IMR-90 (cell line): Measurements from ENCODE around the gene IL1RL1. TPM values are rescaled to one million over a fixed set of nuclear protein-coding genes. Genes with fewer than 3 reads are reported as not detected.

Source experiments
- CTCF ChIP-seq: conservative IDR thresholded peaks from 2 replicates; pipeline ENCODE4 v1.5.1; 2012; ENCODE audit warnings: mild to moderate bottlenecking, low read depth, low read length, improper control_type of control experiment
- RCOR1 ChIP-seq: IDR thresholded peaks from 2 replicates; pipeline ENCODE4 v1.6.1; 2012; ENCODE audit warnings: mild to moderate bottlenecking, low read length, improper control_type of control experiment; ENCODE audit not compliant: insufficient replicate concordance
- polyA plus RNA-seq, 3 experiments: library from polyadenylated mRNA; depleted of rRNA; stranded (reverse); fragments of >200 nt; gene quantifications; 2 replicates each; pipeline ENCODE4 v1.2.3, GENCODE V29; 2012; ENCODE audit warnings: low replicate concordance in 1 of 3
- total RNA-seq: library from RNA; depleted of rRNA; stranded (reverse); fragments of >200 nt; gene quantifications from 2 replicates; pipeline ENCODE4 v1.2.3, GENCODE V29; 2012

IL1RL1 gene
- total and polyA plus RNA-seq, 2 of the 4 experiments (the other 2 are of a cell fraction) = under 0.01 to 0.14 TPM

DNA sequence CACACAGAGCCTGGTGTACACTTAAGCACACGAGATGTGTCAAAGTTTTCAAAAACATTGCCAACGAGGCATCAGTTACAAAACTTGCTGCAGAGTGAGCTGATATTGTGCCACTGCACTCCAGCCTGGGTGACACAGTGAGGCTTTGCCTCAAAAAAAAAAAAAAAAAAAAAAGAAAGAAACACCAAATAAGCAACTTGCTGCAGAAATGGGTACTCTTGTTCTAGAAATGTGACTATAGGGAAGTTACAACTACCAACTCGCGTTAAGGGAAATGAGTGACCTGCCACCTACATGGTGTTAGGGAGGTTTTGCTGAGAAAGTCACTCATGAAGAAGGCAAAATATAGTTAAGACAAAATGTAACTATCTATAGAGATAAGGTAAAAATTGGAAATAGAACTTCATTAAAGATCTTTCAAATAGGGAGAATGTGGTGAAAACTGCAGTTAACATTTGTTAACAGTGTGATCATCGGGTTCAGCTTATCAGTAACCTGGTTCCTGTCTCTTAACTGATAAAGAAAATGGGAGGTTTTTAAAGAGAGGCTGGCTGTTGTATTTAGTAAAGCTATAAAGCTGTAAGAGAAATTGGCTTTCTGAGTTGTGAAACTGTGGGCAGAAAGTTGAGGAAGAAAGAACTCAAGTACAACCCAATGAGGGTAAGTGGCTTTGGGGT is at the start of gene IL1RL1 (continued):
- TF ChIP-seq CTCF (no peak), RCOR1 (no peak)
